ENCODE measurements around the gene LRRC31. TPM values are rescaled to one million over a fixed set of nuclear protein-coding genes. Genes with fewer than 3 reads are reported as not detected.

The LRRC31 gene
- total and polyA plus RNA-seq, 2 donors (not counting 1 experiment from before 2014, with no cell fraction given): not detected

DNA sequence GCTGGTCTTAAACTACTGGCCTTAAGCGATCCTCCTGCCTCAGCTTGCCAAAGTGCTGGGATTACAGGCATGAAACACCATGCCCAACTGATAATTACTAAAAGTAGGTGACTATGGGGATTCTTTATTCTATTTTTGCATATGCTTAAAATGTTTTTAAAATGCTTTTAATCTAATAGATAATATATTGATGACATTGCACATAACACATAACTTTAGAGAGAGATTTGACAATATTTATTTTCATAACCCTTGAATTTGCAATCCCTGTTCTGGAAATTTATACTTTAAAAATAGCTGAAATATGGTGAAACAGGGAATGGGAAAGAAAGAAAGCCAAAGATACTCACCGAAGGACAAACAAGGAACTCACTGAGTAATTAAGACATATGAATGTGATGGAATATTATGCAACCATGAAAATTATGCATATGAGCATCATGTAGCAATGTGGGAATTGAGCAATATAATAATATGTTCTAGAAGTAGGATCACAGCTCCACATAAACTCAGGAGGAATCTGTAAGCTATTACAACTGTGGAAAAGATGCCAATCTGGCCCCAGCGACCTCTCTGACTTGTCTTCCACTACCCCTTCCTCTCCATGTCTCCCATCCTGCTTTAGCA is 2.0 kb downstream of the LRRC31 start:
- no peak overlapping the region for H3K27ac ChIP-seq (ENCODE audit: insufficient read depth, low read length)
- H3K9ac ChIP-seq (ENCODE audit: insufficient read depth, low read length): no peak overlapping the region
- no peaks in the 10 kb centered on the region for H3K36me3 ChIP-seq (ENCODE audit: control insufficient read depth, insufficient read depth, low read length)
- no peaks in the 10 kb centered on the region for H3K9me3 ChIP-seq (ENCODE audit: control insufficient read depth, insufficient read depth, low read depth, low read length)
- no peak overlapping the region for H3K4me3 ChIP-seq (replicated peaks in 1 of 4; ENCODE audit: control extremely low read depth in 1 of 4, insufficient read depth in 1 of 4, low read depth in 3 of 4, low read length in 4 of 4)
- H3K4me1 ChIP-seq (ENCODE audit: control insufficient read depth, extremely low read depth, insufficient read depth, low read length): no peaks in the 10 kb centered on the region
- no peaks in the 10 kb centered on the region for H4K20me1 ChIP-seq (ENCODE audit: control insufficient read depth, extremely low read depth, insufficient read depth, low read length)
- H2AFZ ChIP-seq (ENCODE audit: low read length): no peak overlapping the region
- no peak for DNase-seq (ENCODE audit: low read depth in 2 of 2)
- no peak overlapping the region for H3K4me2 ChIP-seq (ENCODE audit: extremely low read depth, insufficient read depth, low read length)
- no peaks in the 10 kb centered on the region for H3K79me2 ChIP-seq (ENCODE audit: control insufficient read depth, insufficient read depth, low read length)
- H3K27me3 ChIP-seq (ENCODE audit: control insufficient read depth, insufficient read depth, low read length): peaks cover 6% of the 10 kb centered on the region
- TF ChIP-seq EZH2 (IDR thresholded peaks at IDR 0.05; ENCODE audit: low read length, missing control alignments): no peak
- TF ChIP-seq, protein P1, sequence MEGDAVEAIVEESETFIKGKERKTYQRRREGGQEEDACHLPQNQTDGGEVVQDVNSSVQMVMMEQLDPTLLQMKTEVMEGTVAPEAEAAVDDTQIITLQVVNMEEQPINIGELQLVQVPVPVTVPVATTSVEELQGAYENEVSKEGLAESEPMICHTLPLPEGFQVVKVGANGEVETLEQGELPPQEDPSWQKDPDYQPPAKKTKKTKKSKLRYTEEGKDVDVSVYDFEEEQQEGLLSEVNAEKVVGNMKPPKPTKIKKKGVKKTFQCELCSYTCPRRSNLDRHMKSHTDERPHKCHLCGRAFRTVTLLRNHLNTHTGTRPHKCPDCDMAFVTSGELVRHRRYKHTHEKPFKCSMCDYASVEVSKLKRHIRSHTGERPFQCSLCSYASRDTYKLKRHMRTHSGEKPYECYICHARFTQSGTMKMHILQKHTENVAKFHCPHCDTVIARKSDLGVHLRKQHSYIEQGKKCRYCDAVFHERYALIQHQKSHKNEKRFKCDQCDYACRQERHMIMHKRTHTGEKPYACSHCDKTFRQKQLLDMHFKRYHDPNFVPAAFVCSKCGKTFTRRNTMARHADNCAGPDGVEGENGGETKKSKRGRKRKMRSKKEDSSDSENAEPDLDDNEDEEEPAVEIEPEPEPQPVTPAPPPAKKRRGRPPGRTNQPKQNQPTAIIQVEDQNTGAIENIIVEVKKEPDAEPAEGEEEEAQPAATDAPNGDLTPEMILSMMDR (conservative IDR thresholded peaks at IDR 0.05 in 1 of 2, IDR thresholded peaks at IDR 0.05 in 1 of 2; ENCODE audit: low read depth in 1 of 2, low read length in 2 of 2): no peak

DNA sequence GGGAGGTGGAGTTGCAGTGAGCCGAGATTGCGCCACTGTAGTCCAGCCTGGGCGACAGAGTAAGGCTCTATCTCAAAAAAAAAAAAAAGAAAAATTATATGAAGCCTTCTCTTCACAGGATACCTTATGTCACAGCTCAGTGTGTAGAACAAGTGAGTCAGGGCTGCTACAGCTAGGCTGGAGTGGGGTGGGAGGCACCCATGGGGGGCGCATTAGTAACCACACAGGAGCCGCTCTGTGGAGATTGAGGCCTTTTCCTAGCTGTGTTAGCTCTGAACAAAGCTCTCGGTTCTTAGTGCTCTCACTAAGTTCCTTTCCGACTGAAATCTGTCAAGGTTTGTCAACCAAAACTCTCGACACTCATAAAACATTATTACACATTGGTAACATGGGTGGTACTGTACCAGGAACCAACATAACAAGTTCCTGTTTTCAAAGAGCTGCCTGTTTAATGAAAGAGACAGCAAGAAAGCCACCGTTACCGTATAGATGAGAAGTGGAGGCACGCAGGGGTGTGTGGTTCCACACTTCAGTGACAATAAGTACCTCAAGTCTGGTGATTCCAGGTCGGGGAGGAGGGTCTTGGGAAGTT is 4.5 kb downstream of the LRRC31 start:
- no peak for DNase-seq (ENCODE audit: low read depth in 2 of 2)
- Histone ChIP-seq H3K9me3 (ENCODE audit: control insufficient read depth, insufficient read depth, low read depth, low read length) (no peaks in the 10 kb centered on the region), H3K4me1 (ENCODE audit: control insufficient read depth, extremely low read depth, insufficient read depth, low read length) (no peaks in the 10 kb centered on the region), H3K4me3 (replicated peaks in 1 of 4; ENCODE audit: control extremely low read depth in 1 of 4, insufficient read depth in 1 of 4, low read depth in 3 of 4, low read length in 4 of 4) (no peak overlapping the region), H3K4me2 (ENCODE audit: extremely low read depth, insufficient read depth, low read length) (no peak overlapping the region), H3K36me3 (ENCODE audit: control insufficient read depth, insufficient read depth, low read length) (no peaks in the 10 kb centered on the region), H3K27me3 (ENCODE audit: control insufficient read depth, insufficient read depth, low read length) (peaks cover under 1% of the 10 kb centered on the region), H3K9ac (ENCODE audit: insufficient read depth, low read length) (no peak overlapping the region), H3K79me2 (ENCODE audit: control insufficient read depth, insufficient read depth, low read length) (no peaks in the 10 kb centered on the region), H3K27ac (ENCODE audit: insufficient read depth, low read length) (no peak overlapping the region), H2AFZ (ENCODE audit: low read length) (no peak overlapping the region), H4K20me1 (ENCODE audit: control insufficient read depth, extremely low read depth, insufficient read depth, low read length) (no peaks in the 10 kb centered on the region)
- TF ChIP-seq EZH2 (IDR thresholded peaks at IDR 0.05; ENCODE audit: low read length, missing control alignments): no peak
- TF ChIP-seq, protein P1 (conservative IDR thresholded peaks at IDR 0.05 in 1 of 2, IDR thresholded peaks at IDR 0.05 in 1 of 2; ENCODE audit: low read depth in 1 of 2, low read length in 2 of 2): no peak

DNA sequence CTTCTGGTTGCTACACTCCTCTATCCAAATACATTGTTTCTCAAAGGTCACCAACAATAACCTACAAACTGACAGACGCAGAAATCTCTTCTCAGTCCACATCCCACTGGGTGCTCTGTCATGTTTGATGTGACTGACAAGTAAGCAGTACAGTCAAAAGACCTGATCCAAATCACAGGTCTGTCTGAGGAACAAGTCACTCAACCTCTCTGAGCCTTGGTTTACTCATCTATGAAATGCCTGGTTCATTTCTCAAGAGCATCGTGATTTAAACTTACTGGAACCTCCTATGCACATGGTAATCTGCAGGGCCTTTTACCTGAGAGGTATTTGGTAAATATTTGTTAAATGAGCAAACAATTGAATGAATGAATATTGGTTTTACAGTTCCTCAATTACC is 5.5 kb downstream of the LRRC31 start:
- H3K4me2 ChIP-seq (ENCODE audit: extremely low read depth, insufficient read depth, low read length): no peak overlapping the region
- H3K9me3 ChIP-seq (ENCODE audit: control insufficient read depth, insufficient read depth, low read depth, low read length): no peaks in the 10 kb centered on the region
- H3K79me2 ChIP-seq (ENCODE audit: control insufficient read depth, insufficient read depth, low read length): no peaks in the 10 kb centered on the region
- TF ChIP-seq EZH2 (IDR thresholded peaks at IDR 0.05; ENCODE audit: low read length, missing control alignments): no peak
- TF ChIP-seq, protein P1 (conservative IDR thresholded peaks at IDR 0.05 in 1 of 2, IDR thresholded peaks at IDR 0.05 in 1 of 2; ENCODE audit: low read depth in 1 of 2, low read length in 2 of 2): no peak
- H2AFZ ChIP-seq (ENCODE audit: low read length): no peak overlapping the region
- H3K4me1 ChIP-seq (ENCODE audit: control insufficient read depth, extremely low read depth, insufficient read depth, low read length): no peaks in the 10 kb centered on the region
- no peak overlapping the region for H3K9ac ChIP-seq (ENCODE audit: insufficient read depth, low read length)
- no peak overlapping the region for H3K27ac ChIP-seq (ENCODE audit: insufficient read depth, low read length)
- DNase-seq (ENCODE audit: low read depth in 2 of 2): no peak
- H4K20me1 ChIP-seq (ENCODE audit: control insufficient read depth, extremely low read depth, insufficient read depth, low read length): no peaks in the 10 kb centered on the region
- no peaks in the 10 kb centered on the region for H3K36me3 ChIP-seq (ENCODE audit: control insufficient read depth, insufficient read depth, low read length)
- no peaks in the 10 kb centered on the region for H3K27me3 ChIP-seq (ENCODE audit: control insufficient read depth, insufficient read depth, low read length)
- no peak overlapping the region for H3K4me3 ChIP-seq (replicated peaks in 1 of 4; ENCODE audit: control extremely low read depth in 1 of 4, insufficient read depth in 1 of 4, low read depth in 3 of 4, low read length in 4 of 4)
